GM12864 (cell line): Measurements from ENCODE around the gene SUCO.

ENCODE experiments used
- DNase-seq: peaks from one replicate; pipeline ENCODE4 v3.0.0-alpha.2; 2011; ENCODE audit warnings: low read depth
- H3K4me3 ChIP-seq: 2 replicates; pipeline ENCODE4 v1.5.1; 2011; ENCODE audit warnings: mild to moderate bottlenecking, low read depth, low read length, control low read depth
- TF ChIP-seq, protein P1 (sequence below): IDR thresholded peaks from 2 replicates; pipeline ENCODE4 v1.5.1; 2011; ENCODE audit warnings: low read depth, mild to moderate bottlenecking, moderate library complexity, low read length, control low read depth, inconsistent platforms; ENCODE audit errors: missing control alignments

The SUCO gene

DNA sequence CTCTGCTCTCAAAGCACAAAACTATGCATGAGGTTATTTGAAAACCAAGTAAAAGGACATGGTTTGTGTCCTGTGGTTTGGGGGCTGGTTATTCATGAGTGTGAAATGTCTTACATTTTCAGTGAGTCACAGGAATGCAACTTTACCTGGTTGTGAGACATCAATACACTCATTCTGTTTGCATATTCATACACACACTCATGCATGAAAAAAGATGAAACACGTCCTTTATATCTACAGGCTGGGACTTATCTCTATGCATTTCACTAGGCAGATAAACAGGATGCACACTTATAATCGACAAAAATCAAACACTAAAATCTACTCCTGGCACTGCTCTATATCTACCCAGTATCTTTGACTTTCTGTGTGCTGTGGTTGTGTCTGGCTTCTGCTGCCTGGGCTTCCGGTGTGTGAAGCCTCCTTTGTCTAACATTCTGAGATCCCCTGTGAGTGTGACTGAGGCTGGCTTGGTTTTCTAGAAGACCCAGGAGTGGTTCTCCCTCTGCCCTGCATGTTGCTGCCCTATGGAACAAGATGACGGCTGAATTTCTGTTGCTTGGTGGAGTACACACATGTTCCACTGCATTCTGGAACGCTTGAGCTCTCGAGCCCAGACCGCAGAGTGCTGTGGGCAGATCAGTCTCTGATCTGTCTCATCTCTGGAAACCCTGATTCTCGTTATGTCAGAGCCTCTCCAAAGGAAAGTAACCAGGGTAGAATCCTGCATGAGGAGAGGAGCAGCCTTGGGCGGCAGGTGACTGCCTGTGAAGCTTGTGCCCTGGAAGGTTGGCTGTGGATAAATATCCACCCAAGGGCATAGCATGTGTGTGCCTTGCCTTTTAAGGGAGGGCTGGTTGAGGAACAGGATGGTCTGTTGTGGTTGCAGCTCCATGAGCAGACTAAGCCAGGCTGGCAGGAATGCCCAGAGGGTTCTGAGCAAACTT, 106.2 kb downstream of the SUCO start:
- no peak overlapping the region for H3K4me3 ChIP-seq
- peak; percentile 45 for DNase-seq

DNA sequence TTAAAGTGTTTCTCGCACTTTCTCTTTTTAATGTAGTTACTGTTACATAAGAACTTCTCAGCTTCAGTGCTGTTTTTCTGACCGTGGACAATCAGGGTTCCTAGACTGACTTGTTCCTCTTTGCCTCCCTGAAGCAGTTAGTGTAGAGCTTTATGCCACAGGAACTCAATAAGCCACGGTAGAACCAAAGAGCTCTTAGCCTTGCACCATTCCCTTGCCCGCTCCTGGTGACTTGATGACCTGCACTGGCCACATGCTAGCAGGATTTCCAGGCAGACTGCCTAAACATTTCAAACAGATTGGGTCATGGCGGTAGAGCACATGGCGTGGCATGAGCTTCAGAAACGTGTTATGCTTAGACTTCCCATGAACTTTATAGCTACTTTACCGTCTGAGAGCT, 107.2 kb downstream of the SUCO start:
- TF ChIP-seq, protein P1, sequence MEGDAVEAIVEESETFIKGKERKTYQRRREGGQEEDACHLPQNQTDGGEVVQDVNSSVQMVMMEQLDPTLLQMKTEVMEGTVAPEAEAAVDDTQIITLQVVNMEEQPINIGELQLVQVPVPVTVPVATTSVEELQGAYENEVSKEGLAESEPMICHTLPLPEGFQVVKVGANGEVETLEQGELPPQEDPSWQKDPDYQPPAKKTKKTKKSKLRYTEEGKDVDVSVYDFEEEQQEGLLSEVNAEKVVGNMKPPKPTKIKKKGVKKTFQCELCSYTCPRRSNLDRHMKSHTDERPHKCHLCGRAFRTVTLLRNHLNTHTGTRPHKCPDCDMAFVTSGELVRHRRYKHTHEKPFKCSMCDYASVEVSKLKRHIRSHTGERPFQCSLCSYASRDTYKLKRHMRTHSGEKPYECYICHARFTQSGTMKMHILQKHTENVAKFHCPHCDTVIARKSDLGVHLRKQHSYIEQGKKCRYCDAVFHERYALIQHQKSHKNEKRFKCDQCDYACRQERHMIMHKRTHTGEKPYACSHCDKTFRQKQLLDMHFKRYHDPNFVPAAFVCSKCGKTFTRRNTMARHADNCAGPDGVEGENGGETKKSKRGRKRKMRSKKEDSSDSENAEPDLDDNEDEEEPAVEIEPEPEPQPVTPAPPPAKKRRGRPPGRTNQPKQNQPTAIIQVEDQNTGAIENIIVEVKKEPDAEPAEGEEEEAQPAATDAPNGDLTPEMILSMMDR: no peak
- DNase-seq: no peak
- no peak overlapping the region for H3K4me3 ChIP-seq

More for the DNA sequence above, 106.2 kb downstream of the SUCO start:
- TF ChIP-seq, protein P1: no peak

DNA sequence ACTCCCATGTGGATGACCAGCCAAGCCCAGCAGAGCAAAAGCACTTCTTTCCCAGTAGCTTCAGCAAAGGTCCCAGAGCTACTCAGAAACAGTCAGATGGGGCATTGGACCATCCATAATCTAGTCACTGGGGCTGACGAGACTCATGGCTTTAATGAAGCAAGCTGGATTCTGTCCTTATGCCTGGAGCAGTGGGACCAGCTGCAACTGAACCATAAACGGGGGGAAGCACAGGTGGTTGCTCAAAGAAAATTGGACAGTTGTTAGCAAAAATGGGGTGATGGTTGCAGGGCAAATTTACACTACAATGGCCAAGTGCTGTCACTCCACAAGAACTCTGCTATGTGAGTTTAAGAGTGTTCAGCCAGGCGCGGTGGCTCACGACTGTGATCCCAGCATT, 108.5 kb downstream of the SUCO start:
- H3K4me3 ChIP-seq: no peak overlapping the region
- TF ChIP-seq, protein P1: no peak
- DNase-seq: no peak

DNA sequence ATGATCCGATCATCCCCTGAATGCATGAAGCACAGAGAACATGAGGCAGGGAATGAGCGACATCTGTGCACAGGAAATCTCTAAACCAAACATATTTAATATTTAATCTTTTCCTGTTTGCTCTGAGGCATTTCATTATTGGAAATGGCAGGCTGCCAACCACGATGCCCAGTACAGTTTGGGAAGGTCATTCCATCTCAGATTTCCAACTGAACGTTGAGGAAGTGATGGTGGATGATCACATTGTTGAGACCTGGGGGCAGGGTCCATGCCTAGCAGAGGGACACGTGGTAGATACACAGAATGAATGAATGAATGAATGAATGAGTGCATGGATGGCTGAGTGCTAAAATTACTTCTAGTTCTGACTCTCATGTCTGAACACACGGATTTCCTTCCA, 110.0 kb downstream of the SUCO start:
- TF ChIP-seq, protein P1: no peak
- no peak overlapping the region for H3K4me3 ChIP-seq
- DNase-seq: no peak

DNA sequence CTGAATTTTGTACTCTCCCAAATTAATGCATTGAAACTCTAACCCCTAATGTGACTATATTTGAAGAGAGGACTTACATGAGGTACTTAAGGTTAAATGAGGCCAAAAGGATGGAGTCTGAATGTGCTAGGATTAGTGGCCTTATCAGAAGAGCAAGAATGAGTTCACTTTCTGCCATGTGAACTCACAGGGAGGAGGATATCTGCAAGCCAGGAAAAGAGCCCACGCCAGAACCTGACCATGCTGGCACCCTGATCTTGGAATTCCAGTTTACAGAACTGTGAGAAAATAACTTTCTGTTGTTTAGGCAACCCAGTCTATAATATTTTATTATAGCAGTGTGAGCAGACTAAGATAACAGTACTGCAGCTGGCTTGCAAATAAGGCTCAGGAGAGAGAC, 113.7 kb downstream of the SUCO start:
- TF ChIP-seq, protein P1: no peak
- no peak overlapping the region for H3K4me3 ChIP-seq
- DNase-seq: no peak

DNA sequence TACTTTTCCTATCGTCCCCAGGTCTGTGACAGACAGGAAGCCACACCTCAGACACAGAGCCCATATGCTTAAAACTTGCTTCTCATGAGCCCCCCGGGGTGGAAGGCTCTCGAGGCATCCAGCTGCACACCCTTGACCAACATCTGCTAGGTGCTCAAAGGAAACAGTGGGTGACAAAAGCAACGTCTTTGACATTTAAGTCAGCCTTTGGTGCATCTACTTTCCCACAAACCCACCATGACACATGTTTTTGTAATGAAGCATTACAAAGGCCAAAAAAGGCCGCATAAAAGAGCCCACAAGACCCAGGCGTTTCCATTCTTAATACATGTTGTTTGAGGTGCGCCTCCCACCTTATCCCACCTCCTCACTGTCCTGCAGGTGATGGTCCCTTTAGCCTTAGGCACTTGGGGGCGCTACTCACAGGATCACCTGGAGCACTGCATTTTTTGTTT, 114.2 kb downstream of the SUCO start:
- DNase-seq: no peak
- H3K4me3 ChIP-seq: no peak overlapping the region
- TF ChIP-seq, protein P1: no peak

DNA sequence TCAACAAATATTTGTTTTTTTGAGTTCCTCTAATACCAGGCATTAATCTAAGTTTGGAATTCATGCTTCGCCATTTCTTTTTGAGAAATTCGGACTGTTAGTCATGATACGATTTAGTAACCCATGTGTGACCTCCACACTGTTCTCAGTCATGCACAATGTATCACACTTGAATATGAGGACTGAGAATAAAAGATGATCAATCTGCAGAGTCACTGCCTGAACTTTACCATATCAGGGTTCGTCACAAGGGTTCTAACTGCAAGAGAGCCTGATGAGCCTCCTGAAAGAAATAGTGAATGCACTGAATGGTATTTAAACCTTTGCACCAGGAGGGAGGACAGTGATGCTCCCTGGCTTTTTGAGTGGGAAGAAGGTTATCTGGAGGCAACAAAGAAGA, 115.0 kb downstream of the SUCO start:
- TF ChIP-seq, protein P1: no peak
- no peak overlapping the region for H3K4me3 ChIP-seq
- no peak for DNase-seq
